Activated CD8-positive, alpha-beta memory T cell treated with anti-CD3 and anti-CD28 coated beads for 48 hours (primary cell): ENCODE measurements around the gene RUNX1.

ENCODE experiments used
- DNase-seq, 3 experiments: peaks; one replicate each; pipeline ENCODE4 v3.0.0-alpha.2; 2020; ENCODE audit warnings: low read depth in 2 of 3, low spot score in 2 of 3

Gene RUNX1

GRCh38 chr21:34762786-34763185, 286.3 kb downstream of the RUNX1 start:
- DNase-seq = no peak

GRCh38 chr21:34761758-34762330, 287.3 kb downstream of the RUNX1 start:
- DNase-seq = no peak

- DNase-seq = no peak
Measured at GRCh38 chr21:34754690-34755647, 294.1 kb downstream of the RUNX1 start.

GRCh38 chr21:34748862-34749261, 300.2 kb downstream of the RUNX1 start:
- DNase-seq = no peak

GRCh38 chr21:34745557-34746255, 303.4 kb downstream of the RUNX1 start:
- peak; percentile 6 to 32 (median 22) for DNase-seq

GRCh38 chr21:34744801-34745200, 304.3 kb downstream of the RUNX1 start:
- no peak for DNase-seq

- DNase-seq = no peak
Measured at GRCh38 chr21:34743831-34744230, 305.3 kb downstream of the RUNX1 start.

GRCh38 chr21:34743285-34743684, 305.8 kb downstream of the RUNX1 start:
- DNase-seq = no peak

GRCh38 chr21:34740198-34740597, 308.9 kb downstream of the RUNX1 start:
- DNase-seq = no peak
